Kidney (tissue), 14 donors: ENCODE measurements around the gene PARP15. TPM values are rescaled to one million over a fixed set of nuclear protein-coding genes. Genes with fewer than 3 reads are reported as not detected.

Experiments used
- DNase-seq, 5 donors: peaks; one replicate each; pipeline ENCODE4 v3.0.0-alpha.2; 2013 to 2020
- FAIRE-seq: peaks from 2 replicates; lab custom pipeline; 2012; peaks lifted over from hg19 to GRCh38; lab: Jason Lieb, UNC
- H3K27ac ChIP-seq, 2 donors: one replicate each; pipeline ENCODE4 v1.7.0; 2013; ENCODE audit warnings: low read depth in 2 of 2, low read length in 2 of 2, inconsistent platforms in 1 of 2
- H3K27me3 ChIP-seq: one replicate; pipeline ENCODE4 v1.7.1; 2013; ENCODE audit warnings: low read length, inconsistent platforms; ENCODE audit not compliant: control insufficient read depth, insufficient read depth
- H3K36me3 ChIP-seq, 3 donors: one replicate each; pipeline versions ENCODE4 v1.7.0 to v1.7.1; 2013; ENCODE audit warnings: low read length in 3 of 3, control low read depth in 1 of 3, inconsistent platforms in 1 of 3; ENCODE audit not compliant: insufficient read depth in 3 of 3, control insufficient read depth in 2 of 3
- H3K4me1 ChIP-seq, 3 donors: one replicate each; pipeline versions ENCODE4 v1.7.0 to v1.7.1; 2013; ENCODE audit warnings: low read length in 3 of 3, inconsistent platforms in 1 of 3, low read depth in 1 of 3; ENCODE audit not compliant: control insufficient read depth in 2 of 3, insufficient read depth in 2 of 3
- H3K4me3 ChIP-seq, 3 donors: one replicate each; pipeline versions ENCODE4 v1.7.0 to v1.8.1; 2013; ENCODE audit warnings: low read length in 3 of 3, control low read depth in 1 of 3, inconsistent platforms in 1 of 3
- H3K9ac ChIP-seq, 3 donors: one replicate each; pipeline versions ENCODE4 v1.7.0 to v1.7.1; 2013; ENCODE audit warnings: low read length in 3 of 3, control low read depth in 1 of 3, inconsistent platforms in 1 of 3
- H3K9me3 ChIP-seq, 3 donors: one replicate each; pipeline versions ENCODE4 v1.7.0 to v1.7.1; 2013; ENCODE audit warnings: low read length in 3 of 3, control low read depth in 1 of 3, inconsistent platforms in 1 of 3; ENCODE audit not compliant: control insufficient read depth in 2 of 3, insufficient read depth in 1 of 3
- CTCF ChIP-seq: IDR thresholded peaks from 3 replicates; pipeline ENCODE4 v1.5.1; 2012; ENCODE audit warnings: mild to moderate bottlenecking, moderate library complexity, borderline replicate concordance; ENCODE audit not compliant: insufficient read depth; ENCODE audit errors: extremely low read depth
- intact Hi-C: fragments of 100-400 bp; cut with DNase I; formaldehyde crosslinking; loops from one replicate; pipeline ENCODE4 v1.11.1; 2022
- polyA plus RNA-seq: library from polyadenylated mRNA; stranded (reverse); fragments of 350-450 nt; fragmentation: Illumina TruSeq; extraction: RNeasy Lipid Tissue Mini Kit (QIAGEN cat#74804); gene quantifications from one replicate; pipeline ENCODE4 v1.2.3, GENCODE V29; 2014; ENCODE audit warnings: low read depth, low replicate concordance; ENCODE audit not compliant: insufficient read depth
- total RNA-seq: library from RNA; stranded (reverse); fragmentation: NEBNext Ultra II Directional; extraction: Animal tissue kit (Norgen Biotek cat#: 25700); gene quantifications from one replicate; pipeline ENCODE4 v1.2.1, GENCODE V29; 2021
- donor health status: control.
- donor health status: control.
- donor health status: control.
- donor health status: control.
- donor health status: control.
- donor health status: DM: yes; HTN: yes; CAD: no.
- donor health status: Normal renal cell carcinoma (clear cell type).

PARP15 gene
- total and polyA plus RNA-seq, 2 donors from 2014 or later, result 4.9 TPM; not detected in 1

GRCh38 chr3:122533931-122534334 lies 43.5 kb upstream of the PARP15 start:
- no peak for TF ChIP-seq CTCF
- intact Hi-C loops, result no loop called here
- H3K27me3 ChIP-seq, result no peaks in the 10 kb centered on the region
- no peak overlapping the region for H3K4me3 ChIP-seq
- DNase-seq, result no peak
- H3K9ac ChIP-seq, result no peak overlapping the region
- no peak overlapping the region for H3K27ac ChIP-seq
- no peaks in the 10 kb centered on the region for H3K9me3 ChIP-seq
- no peak for FAIRE-seq
- peaks cover 0 to 30% (median 29%) of the 10 kb centered on the region in 3 donors for H3K36me3 ChIP-seq
- H3K4me1 ChIP-seq, result no peaks in the 10 kb centered on the region

- H3K36me3 ChIP-seq, result peaks cover 0 to 40% (median 33%) of the 10 kb centered on the region in 3 donors
- intact Hi-C loops, result no loop called here
Observed at GRCh38 chr3:122535964-122536631, 41.4 kb upstream of the PARP15 start.

GRCh38 chr3:122536632-122537001 lies 40.8 kb upstream of the PARP15 start:
- no peak for FAIRE-seq

More at GRCh38 chr3:122535964-122536631, 41.4 kb upstream of the PARP15 start:
- FAIRE-seq (no peak), DNase-seq (no peak)
- no peak overlapping the region for H3K27ac ChIP-seq
- TF ChIP-seq CTCF, result no peak
- no peaks in the 10 kb centered on the region for H3K27me3 ChIP-seq
- H3K9me3 ChIP-seq, result no peaks in the 10 kb centered on the region
- no peaks in the 10 kb centered on the region for H3K4me1 ChIP-seq
- H3K9ac ChIP-seq, result no peak overlapping the region
- no peak overlapping the region for H3K4me3 ChIP-seq

More at GRCh38 chr3:122536632-122537001, 40.8 kb upstream of the PARP15 start:
- peaks cover 0 to 40% (median 33%) of the 10 kb centered on the region in 3 donors for H3K36me3 ChIP-seq
- H3K4me3 ChIP-seq, result no peak overlapping the region
- no peak for TF ChIP-seq CTCF
- no peak overlapping the region for H3K27ac ChIP-seq
- no peaks in the 10 kb centered on the region for H3K4me1 ChIP-seq
- intact Hi-C loops, result no loop called here
- DNase-seq, result no peak
- H3K27me3 ChIP-seq, result no peaks in the 10 kb centered on the region
- no peak overlapping the region for H3K9ac ChIP-seq
- no peaks in the 10 kb centered on the region for H3K9me3 ChIP-seq
